ENCODE results near the gene UBA3.

Gene UBA3

DNA sequence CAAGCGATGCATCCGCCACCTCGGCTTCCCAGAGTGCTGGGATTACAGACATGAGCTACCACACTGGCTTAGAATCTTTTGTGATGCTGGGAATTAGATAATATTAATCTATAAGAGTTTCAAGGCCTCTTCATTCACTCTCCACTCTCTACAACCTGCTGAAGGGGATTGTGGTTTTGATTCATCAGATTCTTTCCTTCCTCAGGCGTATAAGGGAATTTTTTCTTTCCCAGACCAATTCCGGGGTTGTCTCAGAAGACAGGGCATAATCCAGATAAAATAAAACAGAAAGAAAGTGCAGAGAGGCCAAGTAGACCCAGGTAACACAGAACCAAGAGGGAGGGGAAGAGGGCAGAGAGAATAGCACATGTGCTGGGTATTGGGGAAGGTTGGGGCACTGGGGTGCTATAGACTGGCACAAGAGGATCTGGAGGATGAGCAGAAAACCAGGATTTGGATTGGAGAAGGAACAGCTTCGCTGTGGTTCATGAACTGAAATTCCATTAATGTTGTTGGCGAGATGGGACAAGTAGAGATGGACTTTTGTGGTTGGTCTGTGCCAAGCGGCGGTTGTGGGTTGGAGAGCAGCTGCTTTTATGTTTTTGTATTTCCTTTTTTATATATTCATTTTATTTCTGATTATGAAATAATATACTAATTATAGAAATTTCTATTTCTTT, 17.4 kb upstream of the UBA3 start:
- DNase-seq = no peak

GRCh38 chr3:69096299-69096698, 16.1 kb upstream of the UBA3 start:
- no peak for DNase-seq

- no peak for DNase-seq
Observed at GRCh38 chr3:69095636-69096035, 15.5 kb upstream of the UBA3 start.

DNA sequence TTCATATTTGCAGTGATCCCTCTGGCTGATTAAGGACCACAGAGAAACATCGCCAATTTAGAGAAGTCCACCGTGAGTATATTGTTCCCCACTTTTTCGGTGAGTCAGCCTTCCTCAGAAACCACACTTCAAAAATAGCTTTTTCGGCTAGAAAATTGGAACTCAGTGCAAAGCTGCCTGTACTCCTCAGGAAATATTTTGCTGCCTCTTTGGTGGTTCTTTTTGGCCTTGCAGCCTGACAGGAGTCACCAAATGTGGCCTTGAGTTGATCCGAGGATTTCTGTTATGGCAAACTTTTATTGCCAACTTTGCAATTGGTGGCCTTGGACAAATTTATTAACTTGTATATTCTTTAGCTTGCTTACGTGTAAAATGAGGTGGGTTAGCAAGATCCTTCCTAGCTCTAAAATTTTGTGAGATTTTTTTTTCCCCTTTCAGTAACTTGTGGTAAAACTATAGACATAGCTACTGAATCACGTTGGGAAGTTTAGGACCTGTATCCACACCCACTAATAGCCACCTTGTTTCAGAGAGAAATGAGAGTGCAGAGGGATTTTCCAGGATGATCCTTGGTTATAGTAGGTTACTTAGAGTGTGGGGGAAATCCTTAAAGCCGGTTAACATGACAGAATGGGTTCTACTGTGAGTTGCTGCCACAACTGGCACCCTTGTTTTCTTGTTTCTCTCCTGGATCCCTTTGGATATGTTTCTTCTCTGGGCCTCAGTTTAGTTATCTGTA, 14.5 kb upstream of the UBA3 start:
- DNase-seq = no peak

GRCh38 chr3:69092030-69092516, 11.9 kb upstream of the UBA3 start:
- no peak for DNase-seq

GRCh38 chr3:69091389-69092029, 11.3 kb upstream of the UBA3 start:
- DNase-seq = no peak

DNA sequence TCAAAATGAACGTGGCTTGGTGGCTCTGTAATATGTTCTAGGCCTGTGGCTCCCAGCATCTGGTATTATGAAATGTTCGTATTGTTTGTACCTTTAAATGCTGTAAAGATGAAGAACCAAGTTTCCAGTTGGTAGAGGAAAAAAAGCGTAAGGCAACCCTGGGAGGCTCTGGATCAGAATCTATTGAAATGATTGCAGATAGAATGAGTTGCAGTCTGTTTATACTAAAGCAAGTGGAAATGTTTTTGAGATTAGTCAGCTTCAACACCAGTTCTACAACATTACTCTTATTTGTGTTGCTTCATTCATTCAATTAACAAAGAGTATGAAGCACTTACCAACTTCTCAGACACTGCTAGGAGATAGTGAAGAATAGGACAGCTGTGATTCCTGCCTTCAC, 9.9 kb upstream of the UBA3 start:
- no peak for DNase-seq

GRCh38 chr3:69088063-69088462, 7.9 kb upstream of the UBA3 start:
- no peak for DNase-seq

GRCh38 chr3:69087030-69087791, 7.0 kb upstream of the UBA3 start:
- no peak for DNase-seq

GRCh38 chr3:69085833-69086722, 5.9 kb upstream of the UBA3 start:
- peak; percentile 30 for DNase-seq

DNA sequence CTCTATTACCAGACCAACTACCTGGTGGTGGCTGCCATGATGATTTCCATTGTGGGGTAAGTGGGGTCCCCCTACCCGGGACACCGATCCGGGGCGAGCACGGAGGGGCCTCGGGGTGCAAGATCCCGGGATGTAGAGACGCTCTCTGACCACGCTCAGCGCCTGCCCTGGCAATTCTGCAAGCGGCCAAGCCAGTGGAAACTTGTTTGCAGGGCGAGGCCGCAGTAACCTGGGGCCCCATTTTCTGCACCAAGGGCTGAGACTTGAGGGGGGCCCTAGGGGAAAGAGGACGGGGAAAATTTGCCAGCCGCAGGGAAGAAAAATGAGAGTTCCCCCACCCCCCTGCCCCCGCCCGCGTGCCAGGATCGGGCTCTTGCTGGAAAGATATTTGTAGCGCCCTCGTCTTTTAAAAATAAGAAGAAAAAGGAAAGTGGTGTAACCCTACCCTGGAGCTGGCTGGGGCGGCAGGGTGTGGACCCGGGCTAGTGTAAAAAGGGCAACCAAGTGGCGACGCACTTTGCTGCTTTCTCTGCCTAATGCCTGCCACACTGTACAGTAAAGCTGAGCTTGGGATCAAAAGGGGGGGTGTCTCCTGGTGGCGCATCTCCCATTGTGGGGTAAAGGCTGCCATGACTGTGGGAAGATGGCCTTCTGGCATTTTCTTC, 5.1 kb upstream of the UBA3 start:
- no peak for DNase-seq

DNA sequence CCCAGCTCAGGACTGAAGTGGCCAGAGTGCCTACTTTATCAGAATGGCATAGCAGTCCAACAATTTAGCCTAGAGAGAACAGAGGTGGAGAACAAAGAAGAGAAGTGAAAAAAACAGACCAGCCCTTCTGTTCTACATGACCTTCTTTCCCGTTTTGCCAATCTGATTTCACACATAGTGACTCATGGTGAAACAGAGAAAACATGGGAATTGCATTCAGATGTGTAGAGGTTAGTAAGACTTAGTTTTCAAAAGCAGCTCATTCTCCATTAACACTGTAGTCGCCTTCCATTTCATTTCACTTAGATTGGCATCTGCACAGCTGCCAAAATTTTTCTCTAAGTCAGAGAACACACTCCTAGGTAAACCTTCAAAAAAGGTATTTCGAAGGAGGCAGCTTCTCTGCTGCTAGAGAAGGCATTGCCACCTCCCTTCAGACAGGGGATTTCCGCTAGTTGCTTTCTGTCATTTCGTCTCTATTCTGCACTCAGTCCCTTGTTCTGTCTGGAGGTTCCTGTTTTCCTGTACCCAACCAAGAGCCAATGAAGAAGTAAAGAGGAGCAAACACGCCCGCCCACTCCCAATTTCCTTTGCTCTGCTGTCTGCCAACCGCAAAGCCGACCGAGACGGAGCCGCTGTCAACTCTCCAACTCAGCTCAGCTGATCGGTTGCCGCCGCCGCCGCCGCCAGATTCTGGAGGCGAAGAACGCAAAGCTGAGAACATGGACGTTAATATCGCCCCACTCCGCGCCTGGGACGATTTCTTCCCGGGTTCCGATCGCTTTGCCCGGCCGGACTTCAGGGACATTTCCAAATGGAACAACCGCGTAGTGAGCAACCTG, 4.4 kb upstream of the UBA3 start, which contains the start of gene ARL6IP5:
Gene ARL6IP5, plus strand, starts transcription at position 612 of the 842 bp plus-strand sequence. Its CDS starts 111 bp downstream, at position 723.
- peak; percentile 65 for DNase-seq

DNA sequence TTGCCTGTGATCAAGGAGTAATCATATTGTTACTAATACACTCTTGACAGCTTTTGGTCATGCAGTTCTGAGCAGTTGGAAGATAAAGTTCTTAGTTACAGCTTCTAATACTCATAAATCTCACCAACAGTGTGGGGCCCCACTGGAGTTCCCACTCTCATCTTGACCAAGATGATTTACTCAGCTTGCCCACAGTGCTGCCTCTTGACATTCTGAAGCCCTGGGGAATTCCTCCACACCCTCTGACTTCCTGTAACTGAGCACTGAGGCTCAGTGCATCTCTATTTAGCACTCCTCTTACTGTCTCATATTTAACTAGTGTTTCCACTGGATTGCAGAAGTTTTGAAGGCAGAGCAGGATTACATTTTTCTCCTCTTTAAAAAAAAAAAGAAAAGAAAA, 2.6 kb upstream of the UBA3 start:
- DNase-seq = no peak

- no peak for DNase-seq
Observed at GRCh38 chr3:69082361-69082760, 2.2 kb upstream of the UBA3 start.

- DNase-seq = peak; percentile 25
Observed at GRCh38 chr3:69081583-69082262, 1.6 kb upstream of the UBA3 start.

- no peak for DNase-seq
Observed at GRCh38 chr3:69079269-69080159, 651 bp downstream of the UBA3 start.

DNA sequence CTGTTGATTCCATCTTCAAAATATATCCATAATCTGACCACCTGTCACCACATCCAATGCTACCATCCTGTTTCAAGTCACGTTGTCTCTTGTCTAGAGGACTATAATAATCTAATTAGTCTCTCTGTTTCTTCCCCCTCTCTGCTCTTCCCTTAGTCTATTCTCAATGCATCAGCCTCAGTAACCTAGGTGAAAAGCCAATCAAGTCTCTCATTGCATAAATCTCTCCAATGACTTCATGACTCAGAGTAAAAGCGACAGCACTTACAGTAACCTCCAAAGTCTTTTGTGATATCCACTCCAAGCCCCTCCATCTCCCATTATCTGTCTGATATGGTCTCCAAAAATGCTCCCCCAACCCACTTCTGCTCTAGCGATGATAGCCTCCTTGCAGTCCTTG, 7.2 kb downstream of the UBA3 start:
- DNase-seq = no peak

GRCh38 chr3:69066121-69066520, 14.0 kb downstream of the UBA3 start:
- DNase-seq = no peak
